ENCODE data around the gene KLHL26. TPM values are rescaled to one million over a fixed set of nuclear protein-coding genes. Genes with fewer than 3 reads are reported as not detected.
A peak's percentile ranks its signal among the peaks of the same experiment; 100 is the strongest.

Gene KLHL26
- total and polyA plus RNA-seq, 2 of the 4 experiments (the other 2 are of a cell fraction) = 2.2 to 4.7 TPM

DNA sequence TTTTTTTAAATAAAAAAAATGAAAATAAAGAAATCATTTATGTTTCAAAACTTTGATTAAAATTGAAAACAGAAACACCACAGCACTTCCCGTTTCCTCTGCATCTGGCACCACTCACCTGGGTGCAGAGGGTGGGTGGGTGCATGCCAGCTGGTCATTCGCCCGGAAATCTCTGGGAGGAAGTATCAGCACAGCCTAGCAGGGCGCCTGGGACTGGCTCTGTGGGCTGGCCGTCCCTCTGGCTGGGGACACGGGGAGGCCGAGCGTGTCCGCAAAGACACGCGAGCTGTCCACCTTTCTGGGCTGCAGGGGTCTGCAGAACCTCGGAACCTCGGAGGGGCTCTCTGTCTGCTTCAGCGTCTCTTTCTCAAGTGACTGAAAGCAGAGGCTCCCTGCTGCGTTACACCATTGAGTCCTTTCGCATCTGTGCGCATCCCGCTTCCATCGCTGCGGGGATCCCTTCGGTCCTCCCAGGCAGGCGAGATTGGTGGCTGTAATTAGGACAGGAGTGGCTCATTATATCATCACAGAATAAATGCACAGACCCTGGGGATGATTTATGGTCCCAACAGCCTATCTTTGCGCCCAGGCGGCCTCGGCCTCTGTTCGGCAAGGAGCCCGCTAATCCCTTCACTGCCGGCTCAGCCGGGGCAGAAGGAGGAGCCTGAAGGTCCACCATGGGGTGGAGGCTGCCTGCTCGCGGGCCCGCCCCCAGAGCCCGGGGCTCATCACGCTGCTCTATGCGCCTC lies 63.8 kb downstream of the KLHL26 start (continued):
- TF ChIP-seq USF2 (IDR thresholded peaks at IDR 0.05; ENCODE audit: low read depth, low read length) = no peak

GRCh38 chr19:18701250-18701608 lies 64.4 kb downstream of the KLHL26 start:
- ChIA-PET CTCF (no interaction called here), POLR2A (ENCODE audit: unreplicated experiment) (no interaction called here)
- Histone ChIP-seq H4K8ac (ENCODE audit: low read depth in 2 of 2, low read length in 2 of 2) (no peak overlapping the region), H3K36me3 (ENCODE audit: control insufficient read depth, insufficient read depth, low read length) (no peaks in the 10 kb centered on the region; the same call in 1 of the 2 replicates), H3K14ac (replicated peaks; ENCODE audit: low read depth, low read length) (no peak overlapping the region), H3K27me3 (ENCODE audit: control insufficient read depth, insufficient read depth, low read length) (no peaks in the 10 kb centered on the region), H3K4ac (ENCODE audit: low read depth, low read length) (no peak overlapping the region), H3K4me2 (ENCODE audit: low read depth, low read length) (peak overlapping the region; percentile 61), H3K79me1 (ENCODE audit: low read depth in 1 of 2, low read length in 2 of 2) (peaks cover 15 to 55% of the 10 kb centered on the region in 2 experiments), H3K4me1 (ENCODE audit: control insufficient read depth, insufficient read depth, low read length) (peaks cover 9% of the 10 kb centered on the region; the same call in 1 of the 2 replicates), H3K9ac (ENCODE audit: low read depth, low read length) (no peak overlapping the region), H4K20me1 (ENCODE audit: insufficient read depth, low read length) (peaks cover 65% of the 10 kb centered on the region), H2BK20ac (ENCODE audit: low read depth, low read length) (no peak overlapping the region), H2BK120ac (ENCODE audit: low read depth, low read length) (no peak overlapping the region), H2BK15ac (ENCODE audit: low read depth, low read length) (no peak overlapping the region), H4K91ac (ENCODE audit: insufficient read depth, low read depth, low read length) (no peak overlapping the region), H3K27ac (ENCODE audit: insufficient read depth, low read length) (no peak overlapping the region), H2AFZ (replicated peaks; ENCODE audit: low read length, poor library complexity) (peak overlapping the region; percentile 67), H4K5ac (ENCODE audit: low read depth, low read length) (no peak overlapping the region), H2AK9ac (replicated peaks; ENCODE audit: low read depth, low read length, poor library complexity) (no peak overlapping the region), H3K56ac (ENCODE audit: extremely low read depth, insufficient read depth, low read length) (no peak overlapping the region), H3K4me3 (ENCODE audit: insufficient read depth, low read depth, low read length) (no peak overlapping the region), H3K9me3 (ENCODE audit: control insufficient read depth, insufficient read depth, low read length) (no peaks in the 10 kb centered on the region), H2AK5ac (ENCODE audit: low read depth, low read length) (no peak overlapping the region), H3K9me1 (ENCODE audit: insufficient read depth, low read length) (peaks cover 10% of the 10 kb centered on the region), H2BK5ac (ENCODE audit: low read depth, low read length, poor library complexity, severe bottlenecking) (no peak overlapping the region), H3K18ac (ENCODE audit: low read depth, low read length) (no peak overlapping the region), H3K23ac (ENCODE audit: low read depth, low read length) (no peak overlapping the region)
- in situ Hi-C loops (cut with MboI; ENCODE audit: low sequenced_read_pairs) = no loop called here
- no peak for ATAC-seq (ENCODE audit: low read depth)
- no peak for DNase-seq
- TF ChIP-seq NFE2L2 (IDR thresholded peaks at IDR 0.05; ENCODE audit: low read depth, low read length) = no peak
- no peak for TF ChIP-seq MAFK (IDR thresholded peaks at IDR 0.05; ENCODE audit: low read depth, low read length)
- no peak for TF ChIP-seq RCOR1 (IDR thresholded peaks at IDR 0.05; ENCODE audit: insufficient replicate concordance, low read length)
- no peak for TF ChIP-seq CEBPB (IDR thresholded peaks at IDR 0.05; ENCODE audit: low read depth, low read length)
- no peak for TF ChIP-seq RAD21 (IDR thresholded peaks at IDR 0.05; ENCODE audit: low read length)
- TF ChIP-seq USF2 (IDR thresholded peaks at IDR 0.05; ENCODE audit: low read depth, low read length) = no peak
- BruUV-seq (replicated peaks) = no TSS peak
- dilution Hi-C loops (cut with HindIII; ENCODE audit: low sequenced_read_pairs, unreplicated experiment) = no loop called here
- intact Hi-C loops (cut with micrococcal nuclease) = no loop called here
- WGBS, 2 experiments (ENCODE audit: extremely low coverage in 2 of 2, insufficient read length in 1 of 2) = 52% methylated on average over 7 of the region's 7 CpGs; no CpG with 5 or more reads in 1 of the 2 experiments

Measured in IMR-90 (cell line).